HG03439 (cell line): ENCODE data around the gene L3MBTL4.
"Not testable (repeated sequence)": the region's sequence is repeated elsewhere in the genome, so short reads cannot be mapped to it uniquely, and the experiment has no call there.

Source experiments
- ATAC-seq: cut with Tn5 transposase; IDR thresholded peaks from one replicate; pipeline ENCODE4 v1.9.1; 2021; ENCODE audit warnings: mild to moderate bottlenecking, moderate library complexity; ENCODE audit not compliant: unreplicated experiment

The L3MBTL4 gene

GRCh38 chr18:6118080-6118479 is 296.6 kb downstream of the L3MBTL4 start:
- no peak for ATAC-seq

GRCh38 chr18:6115710-6116109 is 299.0 kb downstream of the L3MBTL4 start:
- no peak for ATAC-seq

GRCh38 chr18:6113650-6114049 is 301.1 kb downstream of the L3MBTL4 start:
- no peak for ATAC-seq

GRCh38 chr18:6111726-6112125 is 303.0 kb downstream of the L3MBTL4 start:
- ATAC-seq = no peak

- no peak for ATAC-seq
Observed at GRCh38 chr18:6109743-6110142, 305.0 kb downstream of the L3MBTL4 start.

- ATAC-seq = no peak
Observed at GRCh38 chr18:6107794-6108193, 306.9 kb downstream of the L3MBTL4 start.

GRCh38 chr18:6106091-6106685 is 308.5 kb downstream of the L3MBTL4 start:
- ATAC-seq = no peak

- ATAC-seq = no peak
Observed at GRCh38 chr18:6103741-6104140, 311.0 kb downstream of the L3MBTL4 start.

- ATAC-seq = no peak
Observed at GRCh38 chr18:6096730-6097129, 318.0 kb downstream of the L3MBTL4 start.

- ATAC-seq = no peak
Observed at GRCh38 chr18:6088432-6088831, 326.3 kb downstream of the L3MBTL4 start.

GRCh38 chr18:6086731-6087130 is 328.0 kb downstream of the L3MBTL4 start:
- ATAC-seq = no peak

GRCh38 chr18:6079406-6079805 is 335.3 kb downstream of the L3MBTL4 start:
- no peak for ATAC-seq

- ATAC-seq = no peak
Observed at GRCh38 chr18:6078877-6079276, 335.8 kb downstream of the L3MBTL4 start.

GRCh38 chr18:6072423-6072822 is 342.3 kb downstream of the L3MBTL4 start:
- ATAC-seq = not testable (repeated sequence)

- no peak for ATAC-seq
Observed at GRCh38 chr18:6069539-6069938, 345.2 kb downstream of the L3MBTL4 start.

- ATAC-seq = no peak
Observed at GRCh38 chr18:6069103-6069502, 345.6 kb downstream of the L3MBTL4 start.

- ATAC-seq = no peak
Observed at GRCh38 chr18:6060149-6060548, 354.6 kb downstream of the L3MBTL4 start.

- no peak for ATAC-seq
Observed at GRCh38 chr18:6059551-6059950, 355.2 kb downstream of the L3MBTL4 start.

- no peak for ATAC-seq
Observed at GRCh38 chr18:6058941-6059340, 355.8 kb downstream of the L3MBTL4 start.

- ATAC-seq = no peak
Observed at GRCh38 chr18:6057604-6058003, 357.1 kb downstream of the L3MBTL4 start.

GRCh38 chr18:6056171-6056910 is 358.4 kb downstream of the L3MBTL4 start:
- no peak for ATAC-seq

- no peak for ATAC-seq
Observed at GRCh38 chr18:6055711-6056110, 359.0 kb downstream of the L3MBTL4 start.
